Hematopoietic multipotent progenitor cell treated with erythropoietin and hydrocortisone succinate and interleukin-3 and kit ligand, for 15 days (in vitro differentiated cells): ENCODE measurements around the gene KDM1B.
"Not testable (repeated sequence)": the region's sequence is repeated elsewhere in the genome, so short reads cannot be mapped to it uniquely, and the experiment has no call there.

ENCODE experiments used
- DNase-seq: peaks from one replicate; pipeline ENCODE4 v3.0.0-alpha.2; 2015; ENCODE audit warnings: low spot score

KDM1B gene

GRCh38 chr6:18231856-18232255, 76.6 kb downstream of the KDM1B start:
- not testable (repeated sequence) for DNase-seq

GRCh38 chr6:18233770-18234169, 78.5 kb downstream of the KDM1B start:
- not testable (repeated sequence) for DNase-seq

- DNase-seq = no peak
These were observed 79.3 kb downstream of the KDM1B start for GRCh38 chr6:18234564-18234963.

- DNase-seq = no peak
These were observed 80.3 kb downstream of the KDM1B start for GRCh38 chr6:18235524-18235923.

- DNase-seq = no peak
These were observed 81.9 kb downstream of the KDM1B start for GRCh38 chr6:18237167-18237566.

- no peak for DNase-seq
These were observed 85.0 kb downstream of the KDM1B start for GRCh38 chr6:18240230-18240629.

GRCh38 chr6:18241208-18242038, 86.2 kb downstream of the KDM1B start:
- DNase-seq = no peak

GRCh38 chr6:18242062-18242851, 87.0 kb downstream of the KDM1B start:
- no peak for DNase-seq

GRCh38 chr6:18243302-18243893, 88.2 kb downstream of the KDM1B start:
- no peak for DNase-seq

- no peak for DNase-seq
These were observed 89.0 kb downstream of the KDM1B start for GRCh38 chr6:18244251-18244650.

- no peak for DNase-seq
These were observed 89.9 kb downstream of the KDM1B start for GRCh38 chr6:18245079-18245478.

GRCh38 chr6:18245642-18246041, 90.4 kb downstream of the KDM1B start:
- no peak for DNase-seq

- DNase-seq = no peak
These were observed 91.0 kb downstream of the KDM1B start for GRCh38 chr6:18246205-18246604.

- DNase-seq = no peak
These were observed 91.8 kb downstream of the KDM1B start for GRCh38 chr6:18247002-18247401.

GRCh38 chr6:18248698-18249097, 93.5 kb downstream of the KDM1B start:
- no peak for DNase-seq

- no peak for DNase-seq
These were observed 94.0 kb downstream of the KDM1B start for GRCh38 chr6:18249271-18249670.

GRCh38 chr6:18253635-18254034, 98.4 kb downstream of the KDM1B start:
- DNase-seq = no peak

- no peak for DNase-seq
These were observed 99.6 kb downstream of the KDM1B start for GRCh38 chr6:18254793-18255192.

GRCh38 chr6:18259675-18260447, 104.6 kb downstream of the KDM1B start:
- DNase-seq = no peak

GRCh38 chr6:18260448-18261106, 105.4 kb downstream of the KDM1B start:
- no peak for DNase-seq

- no peak for DNase-seq
These were observed 106.7 kb downstream of the KDM1B start for GRCh38 chr6:18261877-18262276.
